SK-N-SH (cell line): ENCODE data around the gene BNIPL. TPM values are rescaled to one million over a fixed set of nuclear protein-coding genes. Genes with fewer than 3 reads are reported as not detected.
A peak's percentile ranks its signal among the peaks of the same experiment; 100 is the strongest.

ENCODE experiments used
- CTCF ChIA-PET: fragments of 300-600, 350-600 bp; formaldehyde crosslinking; extraction: SDS; loops from one replicate; lab custom pipeline; 2021; lab: Yijun Ruan, JAX
- POLR2A ChIA-PET: fragments of 350-600 bp; sonication (Branson Sonifier 250); formaldehyde crosslinking; extraction: SDS; loops from one replicate; lab custom pipeline; 2020; ENCODE audit warnings: antibody characterized with exemption, inconsistent platforms; lab: Yijun Ruan, JAX
- DNase-seq: peaks from one replicate; pipeline ENCODE4 v3.0.0; 2012
- H2AFZ ChIP-seq: fragments of 200-600 bp; sonication (generic); 2 replicates; pipeline ENCODE4 v1.8.1; 2016; ENCODE audit warnings: antibody characterized with exemption, mild to moderate bottlenecking, low read depth
- H3F3A ChIP-seq: fragments of 200-600 bp; sonication (generic); replicated peaks from 2 replicates; pipeline ENCODE3; 2016; ENCODE audit warnings: antibody characterized with exemption, mild to moderate bottlenecking; ENCODE audit not compliant: insufficient read depth
- H3K27ac ChIP-seq, 2 experiments: fragments of 200-500 bp in 1 of 2; fragments of 200-600 bp in 1 of 2; sonication (Bioruptor generic) in 1 of 2; sonication (generic), shearing (Covaris generic) in 1 of 2; 2 replicates each; pipeline versions ENCODE4 v1.5.1 to v1.6.1; 2014 to 2016; ENCODE audit warnings: low read depth in 2 of 2, inconsistent platforms in 1 of 2, low read length in 1 of 2, mild to moderate bottlenecking in 1 of 2, mixed read lengths in 1 of 2
- H3K27me3 ChIP-seq: fragments of 200-600 bp; sonication (generic), shearing (Covaris generic); 2 replicates; pipeline ENCODE4 v1.6.1; 2016; ENCODE audit warnings: mixed run types; ENCODE audit not compliant: insufficient read depth
- H3K36me3 ChIP-seq, 2 experiments: fragments of 200-500 bp in 1 of 2; fragments of 200-600 bp in 1 of 2; sonication (Bioruptor generic) in 1 of 2; sonication (generic) in 1 of 2; replicated peaks in 1 of 2; 2 replicates each; pipeline versions ENCODE3 to v1.5.1; 2014 to 2016; ENCODE audit warnings: low read length in 1 of 2, mild to moderate bottlenecking in 1 of 2; ENCODE audit not compliant: insufficient read depth in 2 of 2, control insufficient read depth in 1 of 2
- H3K4me1 ChIP-seq, 2 experiments: fragments of 200-500 bp in 1 of 2; fragments of 200-600 bp in 1 of 2; sonication (Bioruptor generic) in 1 of 2; sonication (generic), shearing (Covaris generic) in 1 of 2; 2 replicates each; pipeline versions ENCODE4 v1.5.1 to v1.6.1; 2014 to 2016; ENCODE audit warnings: low read depth in 1 of 2, low read length in 1 of 2, mixed run types in 1 of 2; ENCODE audit not compliant: insufficient read depth in 2 of 2, control insufficient read depth in 1 of 2
- H3K4me2 ChIP-seq: fragments of 200-600 bp; sonication (generic), shearing (Covaris generic); 2 replicates; pipeline ENCODE4 v1.6.1; 2017; ENCODE audit warnings: mixed run types
- H3K4me3 ChIP-seq, 2 experiments: fragments of 200-500 bp in 1 of 2; fragments of 200-600 bp in 1 of 2; sonication (Bioruptor generic) in 1 of 2; sonication (generic), shearing (Covaris generic) in 1 of 2; 2 replicates each; pipeline versions ENCODE4 v1.5.1 to v1.8.1; 2014 to 2016; ENCODE audit warnings: low read depth in 2 of 2, inconsistent platforms in 1 of 2, low read length in 1 of 2, mild to moderate bottlenecking in 1 of 2, mixed read lengths in 1 of 2, moderate library complexity in 1 of 2
- H3K79me2 ChIP-seq: fragments of 200-600 bp; sonication (generic); 2 replicates; pipeline ENCODE4 v1.8.1; 2017; ENCODE audit warnings: mild to moderate bottlenecking; ENCODE audit not compliant: insufficient read depth
- H3K9ac ChIP-seq: fragments of 200-600 bp; sonication (generic); 2 replicates; pipeline ENCODE4 v1.6.1; 2017; ENCODE audit warnings: mixed run types
- H3K9me2 ChIP-seq: fragments of 200-600 bp; sonication (generic); 2 replicates; pipeline ENCODE4 v1.6.1; 2017; ENCODE audit warnings: mixed run types
- H3K9me3 ChIP-seq: fragments of 200-600 bp; sonication (generic); 2 replicates; pipeline ENCODE4 v1.6.1; 2017; ENCODE audit warnings: mixed run types, mild to moderate bottlenecking, moderate library complexity
- H4K20me1 ChIP-seq: fragments of 200-600 bp; sonication (generic); 2 replicates; pipeline ENCODE4 v1.6.1; 2017; ENCODE audit warnings: mild to moderate bottlenecking, mixed run types; ENCODE audit not compliant: insufficient read depth
- ELF1 ChIP-seq: IDR thresholded peaks from 2 replicates; pipeline ENCODE4 v1.4.0; 2012
- EP300 ChIP-seq, 2 experiments: IDR thresholded peaks; 2 replicates each; pipeline versions ENCODE4 v1.4.0 to v1.6.1; 2012; ENCODE audit warnings: borderline replicate concordance in 1 of 2, low read depth in 1 of 2, low read length in 1 of 2
- EZH2phosphoT487 ChIP-seq: fragments of 200-600 bp; sonication (generic); IDR thresholded peaks from 2 replicates; pipeline ENCODE4 v1.6.1; 2017; ENCODE audit warnings: low read depth, mixed run types, mild to moderate bottlenecking, antibody characterized with exemption, moderate library complexity, borderline replicate concordance
- FOSL2 ChIP-seq: IDR thresholded peaks from 2 replicates; pipeline ENCODE4 v1.4.0; 2012; ENCODE audit warnings: low read depth, mild to moderate bottlenecking, moderate library complexity, borderline replicate concordance
- FOXJ3 ChIP-seq: sonication (generic); formaldehyde crosslinking; IDR thresholded peaks from 2 replicates; pipeline ENCODE4 v1.5.1; 2020; ENCODE audit warnings: mild to moderate bottlenecking, missing genetic modification reagents
- GATA2 ChIP-seq: sonication (generic); formaldehyde crosslinking; IDR thresholded peaks from 2 replicates; pipeline ENCODE4 v1.5.0; 2020; ENCODE audit warnings: mild to moderate bottlenecking, missing genetic modification reagents
- IRF3 ChIP-seq: fragments of 150-350 bp; IDR thresholded peaks from 2 replicates; pipeline ENCODE4 v1.6.1; 2016; ENCODE audit warnings: mild to moderate bottlenecking, low read depth, low read length
- MXI1 ChIP-seq: IDR thresholded peaks from 2 replicates; pipeline ENCODE4 v1.6.1; 2012; ENCODE audit warnings: mild to moderate bottlenecking, low read depth, low read length, improper control_type of control experiment
- NFIC ChIP-seq: IDR thresholded peaks from 2 replicates; pipeline ENCODE4 v1.4.0; 2012; ENCODE audit warnings: borderline replicate concordance
- NRF1 ChIP-seq: IDR thresholded peaks from 2 replicates; pipeline ENCODE4 v1.6.1; 2012; ENCODE audit warnings: low read depth, mild to moderate bottlenecking, low read length
- PBX3 ChIP-seq: IDR thresholded peaks from 2 replicates; pipeline ENCODE4; 2012
- RAD21 ChIP-seq: IDR thresholded peaks from 2 replicates; pipeline ENCODE4 v1.6.1; 2012; ENCODE audit warnings: mild to moderate bottlenecking, low read length
- RCOR1 ChIP-seq: fragments of 150-350 bp; IDR thresholded peaks from 2 replicates; pipeline ENCODE4 v1.6.1; 2017; ENCODE audit warnings: antibody characterized with exemption, low read length
- REST ChIP-seq: IDR thresholded peaks from 2 replicates; pipeline ENCODE4 v1.6.1; 2012; ENCODE audit warnings: mild to moderate bottlenecking, low read depth, low read length, moderate library complexity
- RFX5 ChIP-seq: IDR thresholded peaks from 2 replicates; pipeline ENCODE4 v1.6.1; 2012; ENCODE audit warnings: mild to moderate bottlenecking, improper control_type of control experiment, low read length
- SIN3A ChIP-seq: IDR thresholded peaks from 2 replicates; pipeline ENCODE4 v1.6.1; 2012; ENCODE audit warnings: low read depth, mild to moderate bottlenecking, low read length, moderate library complexity, borderline replicate concordance
- TAF1 ChIP-seq: IDR thresholded peaks from 2 replicates; pipeline ENCODE4 v1.6.1; 2012; ENCODE audit warnings: low read depth, mild to moderate bottlenecking, low read length, moderate library complexity, borderline replicate concordance
- TCF12 ChIP-seq: IDR thresholded peaks from 2 replicates; pipeline ENCODE4 v1.4.0; 2012
- TEAD4 ChIP-seq: IDR thresholded peaks from 2 replicates; pipeline ENCODE4 v1.4.0; 2012; ENCODE audit warnings: mild to moderate bottlenecking, borderline replicate concordance; ENCODE audit not compliant: insufficient read depth
- YY1 ChIP-seq: IDR thresholded peaks from 2 replicates; pipeline ENCODE4 v1.4.0; 2012; ENCODE audit warnings: low read depth, mild to moderate bottlenecking
- WGBS: methylation state at CpG from one replicate; pipeline ENCODE4 v1.1.6; 2017; ENCODE audit warnings: low lambda C conversion rate; 5-methylcytosine and 5-hydroxymethylcytosine counted together
- polyA plus RNA-seq, 3 experiments: library from polyadenylated mRNA; depleted of rRNA; stranded (reverse); fragments of >200 nt; gene quantifications; 2 replicates each; pipeline ENCODE4 v1.2.3, GENCODE V29; 2012

The BNIPL gene
- polyA plus RNA-seq, 1 of the 3 experiments (the other 2 are of a cell fraction): 0.12 TPM

GRCh38 chr1:151009206-151009587 lies 27.2 kb upstream of the BNIPL start (continued):
- TF ChIP-seq REST (no peak), TCF12 (no peak), FOSL2 (no peak), ELF1 (no peak), TAF1 (no peak), EP300 (IDR thresholded peaks at IDR 0.05; ENCODE audit: borderline replicate concordance in 1 of 2, low read depth in 1 of 2, low read length in 1 of 2) (no peak), NFIC (no peak), SIN3A (no peak)

- no peak for DNase-seq
- Histone ChIP-seq H3K9me2 (no peaks in the 10 kb centered on the region), H3K9ac (no peak overlapping the region), H3K9me3 (no peaks in the 10 kb centered on the region), H3K4me2 (peak overlapping the region; percentile 91), H3K27ac (no peak overlapping the region), H3F3A (peaks cover 15% of the 10 kb centered on the region), H4K20me1 (no peaks in the 10 kb centered on the region), H2AFZ (no peak overlapping the region), H3K4me1 (peaks cover 6 to 27% of the 10 kb centered on the region in 2 experiments; a peak in 2 of 4 replicates), H3K79me2 (peaks cover 24% of the 10 kb centered on the region; the same call in 1 of the 2 replicates), H3K4me3 (peak overlapping the region; percentile 77 to 80; a peak in 2 of 4 replicates), H3K36me3 (peaks cover 0 to 3% of the 10 kb centered on the region in 2 experiments), H3K27me3 (no peaks in the 10 kb centered on the region)
- POLR2A ChIA-PET: no interaction called here
- no peak for TF ChIP-seq EZH2phosphoT487
- 95% methylated on average over 8 of the region's 8 CpGs for WGBS
- CTCF ChIA-PET: interaction anchor here (0.6 kb wide), 1 partner anchor 26 kb away, joined by 3 read pairs; no protein-coding TSS in a partner anchor
Measured at GRCh38 chr1:151009674-151010345, 26.6 kb upstream of the BNIPL start.

GRCh38 chr1:151010346-151010726 lies 26.1 kb upstream of the BNIPL start:
- H3K9me3 ChIP-seq: no peaks in the 10 kb centered on the region
- H2AFZ ChIP-seq: no peak overlapping the region
- H3K9me2 ChIP-seq: no peaks in the 10 kb centered on the region
- no peaks in the 10 kb centered on the region for H4K20me1 ChIP-seq
- 86% methylated on average over 3 of the region's 3 CpGs for WGBS
- H3K9ac ChIP-seq: no peak overlapping the region
- ChIA-PET CTCF (interaction anchor here (1.0 to 2.7 kb wide), 2 partner anchors 14 to 31 kb away, joined by 3 to 13 read pairs; no protein-coding TSS in a partner anchor), POLR2A (no interaction called here)
- H3K79me2 ChIP-seq: peaks cover 21% of the 10 kb centered on the region; the same call in 1 of the 2 replicates
- H3K36me3 ChIP-seq: peaks cover 0 to 3% of the 10 kb centered on the region in 2 experiments
- H3K4me2 ChIP-seq: no peak overlapping the region
- no peaks in the 10 kb centered on the region for H3K27me3 ChIP-seq
- no peak overlapping the region for H3K4me3 ChIP-seq
- no peak for DNase-seq
- peaks cover 6 to 27% of the 10 kb centered on the region in 2 experiments; a peak in 2 of 4 replicates for H3K4me1 ChIP-seq
- no peak overlapping the region for H3K27ac ChIP-seq
- H3F3A ChIP-seq: peaks cover 15% of the 10 kb centered on the region
- TF ChIP-seq TEAD4: no peak
- TF ChIP-seq MXI1: no peak
- no peak for TF ChIP-seq RCOR1
- no peak for TF ChIP-seq SIN3A
- no peak for TF ChIP-seq FOXJ3
- no peak for TF ChIP-seq RAD21
- TF ChIP-seq ELF1: no peak
- TF ChIP-seq NFIC: no peak
- TF ChIP-seq RFX5: no peak
- TF ChIP-seq YY1: no peak
- TF ChIP-seq TCF12: no peak
- TF ChIP-seq NRF1: no peak
- TF ChIP-seq EP300 (IDR thresholded peaks at IDR 0.05; ENCODE audit: borderline replicate concordance in 1 of 2, low read depth in 1 of 2, low read length in 1 of 2): no peak
- TF ChIP-seq PBX3: no peak
- TF ChIP-seq GATA2 (CRISPR knock-in tag): no peak
- TF ChIP-seq IRF3: no peak
